Measurements from ENCODE around the gene MTFR1L.

Gene MTFR1L

GRCh38 chr1:25871704-25872494 is 52.1 kb downstream of the MTFR1L start:
- H3K9me3 ChIP-seq (ENCODE audit: severe bottlenecking): no peaks in the 10 kb centered on the region
- H3K4me3 ChIP-seq (ENCODE audit: low read depth, low read length): no peak overlapping the region
- peaks cover 4% of the 10 kb centered on the region; the same call in 1 of the 2 replicates for H3K36me3 ChIP-seq
- no peak for DNase-seq
- TF ChIP-seq CTCF (IDR thresholded peaks at IDR 0.05; ENCODE audit: low read depth, low read length): no peak
- no peak overlapping the region; the same call in 1 of the 2 replicates for H3K27ac ChIP-seq
- no peaks in the 10 kb centered on the region for H3K27me3 ChIP-seq (ENCODE audit: insufficient read depth, low read depth, severe bottlenecking)

GRCh38 chr1:25872713-25873112 is 53.0 kb downstream of the MTFR1L start:
- Histone ChIP-seq H3K27ac (no peak overlapping the region), H3K27me3 (ENCODE audit: insufficient read depth, low read depth, severe bottlenecking) (no peaks in the 10 kb centered on the region), H3K4me3 (ENCODE audit: low read depth, low read length) (no peak overlapping the region), H3K36me3 (peaks cover 4% of the 10 kb centered on the region; the same call in 1 of the 2 replicates), H3K9me3 (ENCODE audit: severe bottlenecking) (no peaks in the 10 kb centered on the region)
- DNase-seq: no peak
- TF ChIP-seq CTCF (IDR thresholded peaks at IDR 0.05; ENCODE audit: low read depth, low read length): no peak

- H3K4me3 ChIP-seq (ENCODE audit: low read depth, low read length): no peak overlapping the region
- TF ChIP-seq CTCF (IDR thresholded peaks at IDR 0.05; ENCODE audit: low read depth, low read length): no peak
- DNase-seq: no peak
- H3K9me3 ChIP-seq (ENCODE audit: severe bottlenecking): no peaks in the 10 kb centered on the region
- peaks cover 4% of the 10 kb centered on the region; the same call in 1 of the 2 replicates for H3K36me3 ChIP-seq
- no peaks in the 10 kb centered on the region for H3K27me3 ChIP-seq (ENCODE audit: insufficient read depth, low read depth, severe bottlenecking)
- no peak overlapping the region for H3K27ac ChIP-seq
Observed at GRCh38 chr1:25873120-25873519, 53.4 kb downstream of the MTFR1L start.

- no peak for DNase-seq
- no peak for TF ChIP-seq CTCF (IDR thresholded peaks at IDR 0.05; ENCODE audit: low read depth, low read length)
- H3K27me3 ChIP-seq (ENCODE audit: insufficient read depth, low read depth, severe bottlenecking): no peaks in the 10 kb centered on the region
- H3K4me3 ChIP-seq (ENCODE audit: low read depth, low read length): no peak overlapping the region; the same call in 1 of the 2 replicates
- peaks cover 4% of the 10 kb centered on the region; the same call in 1 of the 2 replicates for H3K36me3 ChIP-seq
- H3K27ac ChIP-seq: no peak overlapping the region
- no peaks in the 10 kb centered on the region for H3K9me3 ChIP-seq (ENCODE audit: severe bottlenecking)
Observed at GRCh38 chr1:25874209-25874608, 54.5 kb downstream of the MTFR1L start.

- TF ChIP-seq CTCF (IDR thresholded peaks at IDR 0.05; ENCODE audit: low read depth, low read length): no peak
- Histone ChIP-seq H3K27me3 (ENCODE audit: insufficient read depth, low read depth, severe bottlenecking) (no peaks in the 10 kb centered on the region), H3K27ac (peak overlapping the region; percentile 61), H3K36me3 (peaks cover 4% of the 10 kb centered on the region; the same call in 1 of the 2 replicates), H3K4me3 (ENCODE audit: low read depth, low read length) (peak overlapping the region; percentile 56), H3K9me3 (ENCODE audit: severe bottlenecking) (no peaks in the 10 kb centered on the region)
- DNase-seq: no peak
Observed at GRCh38 chr1:25874635-25875153, 54.9 kb downstream of the MTFR1L start.
